H1 (cell line): ENCODE results near the gene LTBP1. TPM values are rescaled to one million over a fixed set of nuclear protein-coding genes. Genes with fewer than 3 reads are reported as not detected.

Source experiments
- CTCF ChIA-PET: fragments of 300-600 bp; sonication (Branson Sonifier 250); formaldehyde crosslinking; loops from one replicate; lab custom pipeline; 2021; ENCODE audit not compliant: partially characterized antibody; lab: Charles Lee
- POLR2A ChIA-PET: fragments of 300-600 bp; sonication (Branson Sonifier 250); formaldehyde crosslinking; loops from one replicate; lab custom pipeline; 2021; ENCODE audit warnings: inconsistent platforms; ENCODE audit not compliant: partially characterized antibody; lab: Charles Lee
- DNase-seq, 2 experiments: peaks; one replicate each; pipeline versions ENCODE4 v3.0.0 to v3.0.0-alpha.2; 2010 to 2022; ENCODE audit warnings: low spot score in 2 of 2, low read depth in 1 of 2, mixed read lengths in 1 of 2
- FAIRE-seq: peaks from 2 replicates; lab custom pipeline; 2011; peaks lifted over from hg19 to GRCh38; lab: Jason Lieb, UNC
- H2AFZ ChIP-seq: 2 replicates; pipeline ENCODE4 v1.8.1; 2012; ENCODE audit warnings: low read length, inconsistent platforms
- H2AK5ac ChIP-seq: 2 replicates; pipeline ENCODE4 v1.6.1; 2013; ENCODE audit warnings: low read depth, low read length
- H2BK120ac ChIP-seq: replicated peaks from 2 replicates; pipeline ENCODE3; 2013; ENCODE audit warnings: low read depth, low read length, inconsistent platforms
- H2BK12ac ChIP-seq: 2 replicates; pipeline ENCODE4 v1.6.1; 2013; ENCODE audit warnings: low read depth, low read length
- H2BK15ac ChIP-seq: 2 replicates; pipeline ENCODE4 v1.6.1; 2013; ENCODE audit warnings: low read length
- H2BK20ac ChIP-seq: 2 replicates; pipeline ENCODE4 v1.6.1; 2013; ENCODE audit warnings: low read length
- H2BK5ac ChIP-seq: 2 replicates; pipeline ENCODE4 v1.6.1; 2013; ENCODE audit warnings: low read depth, low read length
- H3K14ac ChIP-seq: 2 replicates; pipeline ENCODE4 v1.6.1; 2013; ENCODE audit warnings: inconsistent platforms; ENCODE audit not compliant: insufficient read length
- H3K18ac ChIP-seq: 2 replicates; pipeline ENCODE4 v1.6.1; 2013; ENCODE audit warnings: low read length; ENCODE audit errors: extremely low read depth
- H3K23ac ChIP-seq: 2 replicates; pipeline ENCODE4 v1.6.1; 2013; ENCODE audit warnings: inconsistent platforms; ENCODE audit not compliant: insufficient read length
- H3K23me2 ChIP-seq: 2 replicates; pipeline ENCODE4 v1.6.1; 2013; ENCODE audit warnings: low read depth, low read length
- H3K27ac ChIP-seq: 2 replicates; pipeline ENCODE4 v1.6.1; 2011; ENCODE audit warnings: low read depth, low read length, inconsistent platforms
- H3K27me3 ChIP-seq, 4 experiments: replicated peaks in 1 of 4; 1 replicate in 1 of 4; 2 replicates in 3 of 4; pipeline versions ENCODE4 v1.6.1 to v1.8.1; 2011 to 2013; ENCODE audit warnings: low read length in 3 of 4, mild to moderate bottlenecking in 3 of 4, inconsistent platforms in 2 of 4, mixed read lengths in 2 of 4, moderate library complexity in 1 of 4; ENCODE audit not compliant: control insufficient read depth in 3 of 4, insufficient read depth in 3 of 4; ENCODE audit errors: extremely low read depth in 1 of 4
- H3K36me3 ChIP-seq, 4 experiments: 2 replicates each; pipeline versions ENCODE4 v1.6.1 to v1.8.1; 2011 to 2013; ENCODE audit warnings: mild to moderate bottlenecking in 4 of 4, low read length in 3 of 4, moderate library complexity in 2 of 4, control low read depth in 1 of 4, inconsistent platforms in 1 of 4; ENCODE audit not compliant: insufficient read depth in 4 of 4, control insufficient read depth in 2 of 4
- H3K4ac ChIP-seq: replicated peaks from 2 replicates; pipeline ENCODE3; 2013; ENCODE audit warnings: low read length, low read depth, mixed read lengths, inconsistent platforms; ENCODE audit not compliant: insufficient read length
- H3K4me1 ChIP-seq, 4 experiments: replicated peaks in 1 of 4; 1 replicate in 1 of 4; 2 replicates in 3 of 4; pipeline versions ENCODE4 v1.6.1 to v1.8.1; 2011 to 2013; ENCODE audit warnings: low read length in 3 of 4, inconsistent platforms in 2 of 4, mixed read lengths in 1 of 4; ENCODE audit not compliant: insufficient read depth in 4 of 4, control insufficient read depth in 3 of 4
- H3K4me2 ChIP-seq, 2 experiments: 2 replicates each; pipeline versions ENCODE4 v1.6.1 to v1.8.1; 2011 to 2013; ENCODE audit warnings: low read depth in 2 of 2, low read length in 2 of 2, control low read depth in 1 of 2, inconsistent platforms in 1 of 2, mild to moderate bottlenecking in 1 of 2; ENCODE audit not compliant: insufficient read depth in 1 of 2
- H3K4me3 ChIP-seq, 4 experiments: fragments of 200-600, 300-600 bp in 1 of 4; sonication (generic), shearing (Covaris generic), sonication (Bioruptor Twin) in 1 of 4; 2 replicates each; pipeline versions ENCODE4 v1.5.1 to v1.8.1; 2011 to 2016; ENCODE audit warnings: low read length in 4 of 4, low read depth in 3 of 4, control low read depth in 2 of 4, inconsistent platforms in 2 of 4, mild to moderate bottlenecking in 2 of 4, mixed read lengths in 1 of 4, moderate library complexity in 1 of 4; ENCODE audit not compliant: insufficient read depth in 2 of 4; ENCODE audit errors: extremely low read depth in 1 of 4
- H3K56ac ChIP-seq: replicated peaks from 2 replicates; pipeline ENCODE3; 2013; ENCODE audit warnings: low read depth, mild to moderate bottlenecking, mixed read lengths, low read length, inconsistent platforms; ENCODE audit not compliant: insufficient read length
- H3K79me1 ChIP-seq: 2 replicates; pipeline ENCODE4 v1.6.1; 2013; ENCODE audit warnings: low read depth, low read length, control low read depth
- H3K79me2 ChIP-seq, 2 experiments: 2 replicates each; pipeline versions ENCODE4 v1.6.1 to v1.8.1; 2012 to 2013; ENCODE audit warnings: low read length in 2 of 2, mild to moderate bottlenecking in 2 of 2, inconsistent platforms in 1 of 2; ENCODE audit not compliant: insufficient read depth in 2 of 2, control insufficient read depth in 1 of 2
- H3K9ac ChIP-seq, 4 experiments: replicated peaks in 1 of 4; 1 replicate in 1 of 4; 2 replicates in 3 of 4; pipeline versions ENCODE4 v1.6.1 to v1.8.1; 2011 to 2013; ENCODE audit warnings: low read depth in 3 of 4, low read length in 3 of 4, control low read depth in 2 of 4, mild to moderate bottlenecking in 2 of 4, moderate library complexity in 2 of 4, inconsistent platforms in 1 of 4; ENCODE audit errors: extremely low read depth in 1 of 4
- H3K9me3 ChIP-seq, 2 experiments: 2 replicates each; pipeline versions ENCODE4 v1.6.1 to v1.8.1; 2012 to 2013; ENCODE audit warnings: mild to moderate bottlenecking in 2 of 2, moderate library complexity in 2 of 2, control low read depth in 1 of 2, inconsistent platforms in 1 of 2, low read depth in 1 of 2, low read length in 1 of 2, mixed read lengths in 1 of 2; ENCODE audit not compliant: insufficient read depth in 2 of 2
- H4K20me1 ChIP-seq, 2 experiments: replicated peaks in 1 of 2; 2 replicates each; pipeline versions ENCODE3 to v1.8.1; 2011 to 2013; ENCODE audit warnings: inconsistent platforms in 2 of 2, low read length in 2 of 2, mild to moderate bottlenecking in 1 of 2; ENCODE audit not compliant: insufficient read depth in 2 of 2, control insufficient read depth in 1 of 2
- H4K5ac ChIP-seq: 2 replicates; pipeline ENCODE4 v1.6.1; 2013; ENCODE audit warnings: low read length, low read depth, mixed read lengths, inconsistent platforms; ENCODE audit not compliant: insufficient read length
- H4K8ac ChIP-seq: 2 replicates; pipeline ENCODE4 v1.8.0; 2013; ENCODE audit warnings: mild to moderate bottlenecking, moderate library complexity, low read length, inconsistent platforms; ENCODE audit not compliant: insufficient read depth; ENCODE audit errors: extremely low read depth
- H4K91ac ChIP-seq: replicated peaks from 2 replicates; pipeline ENCODE3; 2013; ENCODE audit warnings: low read length, mixed read lengths, inconsistent platforms; ENCODE audit not compliant: insufficient read length
- BCL11A ChIP-seq, 2 experiments: IDR thresholded peaks; one replicate each; pipeline ENCODE4 v1.6.1; 2011; ENCODE audit warnings: low read depth in 2 of 2, low read length in 2 of 2, mild to moderate bottlenecking in 2 of 2
- CHD2 ChIP-seq: IDR thresholded peaks from 2 replicates; pipeline ENCODE4 v1.6.1; 2012; ENCODE audit warnings: low read length, improper control_type of control experiment
- CTBP2 ChIP-seq: IDR thresholded peaks from 2 replicates; pipeline ENCODE4 v1.7.0; 2011; ENCODE audit warnings: borderline replicate concordance, mild to moderate bottlenecking, moderate library complexity, mixed read lengths, low read length; ENCODE audit not compliant: insufficient read depth, insufficient read length
- EP300 ChIP-seq, 2 experiments: IDR thresholded peaks; 1 replicate in 1 of 2; 2 replicates in 1 of 2; pipeline ENCODE4 v1.6.1; 2011 to 2012; ENCODE audit warnings: low read depth in 2 of 2, low read length in 2 of 2, mild to moderate bottlenecking in 2 of 2, borderline replicate concordance in 1 of 2, inconsistent platforms in 1 of 2, moderate library complexity in 1 of 2
- KDM1A ChIP-seq: fragments of 200-600, 300-600 bp; sonication (generic); IDR thresholded peaks from 2 replicates; pipeline ENCODE4 v1.7.1; 2016; ENCODE audit warnings: mild to moderate bottlenecking, low read length, borderline replicate concordance
- KDM4A ChIP-seq: IDR thresholded peaks from one replicate; pipeline ENCODE4 v1.7.1; 2012; ENCODE audit warnings: low read depth, mild to moderate bottlenecking, moderate library complexity, low read length, inconsistent platforms; ENCODE audit not compliant: severe bottlenecking
- POLR2AphosphoS5 ChIP-seq: IDR thresholded peaks from 2 replicates; pipeline ENCODE4 v1.6.1; 2011; ENCODE audit warnings: low read depth, low read length
- RFX5 ChIP-seq: IDR thresholded peaks from 2 replicates; pipeline ENCODE4 v1.6.1; 2011; ENCODE audit warnings: low read depth, low read length, improper control_type of control experiment, borderline replicate concordance
- TBP ChIP-seq: IDR thresholded peaks from 2 replicates; pipeline ENCODE4 v1.6.1; 2011; ENCODE audit warnings: low read depth, low read length, improper control_type of control experiment
- TCF12 ChIP-seq: IDR thresholded peaks from 2 replicates; pipeline ENCODE4 v1.6.1; 2011; ENCODE audit warnings: low read depth, mild to moderate bottlenecking, low read length
- WGBS, 2 experiments: shearing (Covaris generic) in 1 of 2; methylation state at CpG; one replicate each; pipeline versions ENCODE4 v1.1.6 to v1.1.7; 2013 to 2015; ENCODE audit warnings: low lambda C conversion rate in 2 of 2, mixed read lengths in 2 of 2, inconsistent platforms in 1 of 2, low coverage in 1 of 2, missing lambda C conversion rate in 1 of 2; ENCODE audit not compliant: insufficient replicate concordance in 2 of 2, insufficient coverage in 1 of 2, insufficient read length in 1 of 2; ENCODE audit errors: extremely low coverage in 1 of 2, missing lambda C conversion rate in 1 of 2; 5-methylcytosine and 5-hydroxymethylcytosine counted together
- polyA plus RNA-seq, 7 experiments: library from polyadenylated mRNA; depleted of rRNA in 3 of 7; stranded (reverse) in 5 of 7; unstranded in 2 of 7; fragments of >200 nt in 5 of 7; fragments of 200-250 nt in 2 of 7; gene quantifications; 1 replicate in 5 of 7; 2 replicates in 1 of 7; 4 replicates in 1 of 7; pipeline versions ENCODE4 v1.2.1 to v1.2.3, GENCODE V29; 2011 to 2013; ENCODE audit warnings: missing spikeins in 2 of 7, mixed read lengths in 2 of 7
- total RNA-seq: library from RNA; stranded (reverse); fragmentation: NEBNext Ultra II Directional; extraction: Animal tissue kit (Norgen Biotek cat#: 25700); gene quantifications from 2 replicates; pipeline ENCODE4 v1.2.1, GENCODE V29; 2021
- TF ChIP-seq, protein P1 (sequence below): IDR thresholded peaks from 2 replicates; pipeline ENCODE4 v1.6.1; 2011; ENCODE audit warnings: low read length, improper control_type of control experiment
- TF ChIP-seq, protein P2 (sequence below): IDR thresholded peaks from 2 replicates; pipeline ENCODE4 v1.6.1; 2012; ENCODE audit warnings: low read length, inconsistent platforms

LTBP1 gene
- total and polyA plus RNA-seq, 2 of the 8 experiments (the other 6 are each of a cell fraction or from before 2014, with no cell fraction given) = 15.4 to 24.7 TPM

DNA sequence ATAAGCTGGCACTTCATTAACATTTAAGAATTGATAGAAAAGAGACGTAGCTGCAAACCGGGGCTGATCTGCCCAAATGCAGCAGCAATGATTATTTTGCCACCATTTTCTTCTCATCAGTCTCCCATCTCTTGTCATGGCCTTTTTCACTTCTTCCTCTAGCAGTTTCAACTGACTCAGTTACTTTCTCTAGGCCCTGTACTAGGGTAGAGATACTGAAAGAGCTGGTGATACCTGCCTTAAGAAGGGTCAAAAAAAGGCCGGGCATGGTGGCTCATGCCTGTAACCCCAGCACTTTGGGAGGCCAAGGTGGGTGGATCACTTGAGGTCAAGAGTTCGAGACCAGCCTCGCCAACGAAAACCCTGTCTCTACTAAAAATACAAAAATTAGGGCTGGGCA, 127.4 kb downstream of the LTBP1 start:
- Histone ChIP-seq H3K79me1 (no peaks in the 10 kb centered on the region), H3K4me1 (no peaks in the 10 kb centered on the region), H3K9ac (no peak overlapping the region), H4K8ac (no peak overlapping the region), H2BK5ac (no peak overlapping the region), H3K4me3 (no peak overlapping the region), H3K23ac (no peak overlapping the region), H3K36me3 (no peaks in the 10 kb centered on the region), H3K14ac (no peak overlapping the region), H2BK15ac (no peak overlapping the region), H3K18ac (no peak overlapping the region), H4K20me1 (no peaks in the 10 kb centered on the region), H3K27ac (no peak overlapping the region), H2BK12ac (no peak overlapping the region), H4K5ac (no peak overlapping the region), H2AFZ (no peak overlapping the region), H3K23me2 (no peaks in the 10 kb centered on the region), H2BK120ac (no peak overlapping the region), H3K79me2 (no peaks in the 10 kb centered on the region), H2AK5ac (no peak overlapping the region), H3K27me3 (no peaks in the 10 kb centered on the region), H3K56ac (no peak overlapping the region), H3K4ac (no peak overlapping the region), H3K9me3 (no peaks in the 10 kb centered on the region), H4K91ac (no peak overlapping the region), H2BK20ac (no peak overlapping the region), H3K4me2 (no peak overlapping the region)
- ChIA-PET POLR2A (no interaction called here), CTCF (no interaction called here)
- DNase-seq = no peak
- no peak for FAIRE-seq
- WGBS, 2 experiments = 85% methylated on average over 6 of the region's 6 CpGs; no CpG with 5 or more reads in 1 of the 2 experiments
- TF ChIP-seq CHD2 = no peak
- TF ChIP-seq, protein P1, sequence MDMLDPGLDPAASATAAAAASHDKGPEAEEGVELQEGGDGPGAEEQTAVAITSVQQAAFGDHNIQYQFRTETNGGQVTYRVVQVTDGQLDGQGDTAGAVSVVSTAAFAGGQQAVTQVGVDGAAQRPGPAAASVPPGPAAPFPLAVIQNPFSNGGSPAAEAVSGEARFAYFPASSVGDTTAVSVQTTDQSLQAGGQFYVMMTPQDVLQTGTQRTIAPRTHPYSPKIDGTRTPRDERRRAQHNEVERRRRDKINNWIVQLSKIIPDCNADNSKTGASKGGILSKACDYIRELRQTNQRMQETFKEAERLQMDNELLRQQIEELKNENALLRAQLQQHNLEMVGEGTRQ = no peak
- no peak for TF ChIP-seq EP300 (IDR thresholded peaks at IDR 0.05; ENCODE audit: borderline replicate concordance in 1 of 2, low read depth in 2 of 2, low read length in 2 of 2)
- no peak for TF ChIP-seq KDM4A
- no peak for TF ChIP-seq KDM1A
- TF ChIP-seq, protein P2, sequence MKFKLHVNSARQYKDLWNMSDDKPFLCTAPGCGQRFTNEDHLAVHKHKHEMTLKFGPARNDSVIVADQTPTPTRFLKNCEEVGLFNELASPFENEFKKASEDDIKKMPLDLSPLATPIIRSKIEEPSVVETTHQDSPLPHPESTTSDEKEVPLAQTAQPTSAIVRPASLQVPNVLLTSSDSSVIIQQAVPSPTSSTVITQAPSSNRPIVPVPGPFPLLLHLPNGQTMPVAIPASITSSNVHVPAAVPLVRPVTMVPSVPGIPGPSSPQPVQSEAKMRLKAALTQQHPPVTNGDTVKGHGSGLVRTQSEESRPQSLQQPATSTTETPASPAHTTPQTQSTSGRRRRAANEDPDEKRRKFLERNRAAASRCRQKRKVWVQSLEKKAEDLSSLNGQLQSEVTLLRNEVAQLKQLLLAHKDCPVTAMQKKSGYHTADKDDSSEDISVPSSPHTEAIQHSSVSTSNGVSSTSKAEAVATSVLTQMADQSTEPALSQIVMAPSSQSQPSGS = no peak
- no peak for TF ChIP-seq POLR2AphosphoS5
- no peak for TF ChIP-seq BCL11A (IDR thresholded peaks at IDR 0.05; ENCODE audit: low read depth in 2 of 2, low read length in 2 of 2)
- TF ChIP-seq TCF12 = no peak
- no peak for TF ChIP-seq CTBP2
- TF ChIP-seq TBP = no peak
- no peak for TF ChIP-seq RFX5
